Measurements from ENCODE around the gene NSUN3. TPM values are rescaled to one million over a fixed set of nuclear protein-coding genes. Genes with fewer than 3 reads are reported as not detected.

The NSUN3 gene
- total and polyA plus RNA-seq, 12 donors: 3.1 to 18.9 (median 12.1) TPM

Other genes starting within 250 kb of the NSUN3 start
- gene PROS1, start 89.2 kb upstream of the NSUN3 start, total RNA-seq: 10 to 100 TPM; 12.4 to 34.6 (median 21.9) TPM
- 10 to 100 TPM in 1 of 3 donors, 1 to 10 TPM in 2; 6.6 to 19.1 (median 8.9) TPM for gene PROS1, start 89.2 kb upstream of the NSUN3 start, polyA plus RNA-seq
- 1 to 10 TPM; 3.2 to 6.6 (median 6.0) TPM for gene ARL13B, start 82.9 kb upstream of the NSUN3 start, total RNA-seq
- 1 to 10 TPM; 3.5 to 7.7 (median 3.9) TPM for gene ARL13B, start 82.9 kb upstream of the NSUN3 start, polyA plus RNA-seq
- gene STX19, start 34.5 kb upstream of the NSUN3 start, total RNA-seq: under 1 TPM in 1 of 9 donors, not detected in 8; 0.11 TPM
- under 1 TPM; 0.07 to 0.26 (median 0.24) TPM for gene STX19, start 34.5 kb upstream of the NSUN3 start, polyA plus RNA-seq
- gene DHFR2, start 145 bp upstream of the NSUN3 start, total RNA-seq: 10 to 100 TPM in 2 of 9 donors, 1 to 10 TPM in 7; 2.3 to 12.3 (median 7.7) TPM
- 1 to 10 TPM; 3.1 to 9.2 (median 4.8) TPM for gene DHFR2, start 145 bp upstream of the NSUN3 start, polyA plus RNA-seq

Data from adrenal gland (tissue), 12 donors.